Gastroesophageal sphincter (tissue), 3 donors: ENCODE measurements around the gene SLC25A20.

Experiments
- CTCF ChIP-seq, 4 experiments: fragments of 200-600 bp in 2 of 4; fragments of 450-650 bp in 2 of 4; sonication (generic) in 1 of 4; IDR thresholded peaks; one replicate each; pipeline ENCODE4 v1.5.1; 2017 to 2019; ENCODE audit warnings: antibody characterized with exemption in 4 of 4, mild to moderate bottlenecking in 2 of 4, moderate library complexity in 2 of 4
- EP300 ChIP-seq: sonication (generic); formaldehyde crosslinking; IDR thresholded peaks from one replicate; pipeline ENCODE4 v1.6.1; 2017; ENCODE audit warnings: antibody characterized with exemption, mild to moderate bottlenecking
- POLR2A ChIP-seq, 2 donors: fragments of 450-650 bp; IDR thresholded peaks; one replicate each; pipeline ENCODE4 v1.6.1; 2017; ENCODE audit warnings: antibody characterized with exemption in 2 of 2, mild to moderate bottlenecking in 2 of 2, moderate library complexity in 1 of 2
- POLR2AphosphoS5 ChIP-seq: sonication (generic); formaldehyde crosslinking; IDR thresholded peaks from one replicate; pipeline ENCODE4 v1.6.1; 2017; ENCODE audit warnings: antibody characterized with exemption

DNA sequence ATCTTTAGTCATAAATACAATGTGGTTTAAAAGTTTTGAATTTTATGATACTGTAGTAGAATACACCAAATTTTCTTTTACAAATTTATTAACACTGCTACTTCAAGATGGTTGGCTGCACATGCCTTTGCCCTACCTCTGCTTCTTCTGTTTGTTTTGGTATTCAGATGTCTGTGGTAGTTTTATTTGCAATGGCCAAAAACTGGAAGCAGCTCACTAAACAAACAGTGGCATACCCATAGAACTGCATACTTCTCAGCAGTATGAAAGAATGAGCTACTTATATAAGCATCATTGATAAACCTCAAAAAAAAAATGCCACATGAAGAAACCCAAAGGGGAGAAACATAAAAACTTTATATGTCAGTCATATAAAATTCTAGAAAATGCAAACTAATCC is 39.5 kb upstream of the SLC25A20 start:
- TF ChIP-seq POLR2A (IDR thresholded peaks at IDR 0.05) (no peak), CTCF (IDR thresholded peaks at IDR 0.05) (no peak), POLR2AphosphoS5 (no peak), EP300 (no peak)
